HG03060 (cell line): Measurements from ENCODE around the gene PP2D1.
A peak's percentile ranks its signal among the peaks of the same experiment; 100 is the strongest.
"Not testable (repeated sequence)": the region's sequence is repeated elsewhere in the genome, so short reads cannot be mapped to it uniquely, and the experiment has no call there.

Source experiments
- ATAC-seq: cut with Tn5 transposase; IDR thresholded peaks from one replicate; pipeline ENCODE4 v1.9.1; 2021; ENCODE audit warnings: low read depth, moderate number of reproducible peaks; ENCODE audit not compliant: unreplicated experiment

PP2D1 gene

DNA sequence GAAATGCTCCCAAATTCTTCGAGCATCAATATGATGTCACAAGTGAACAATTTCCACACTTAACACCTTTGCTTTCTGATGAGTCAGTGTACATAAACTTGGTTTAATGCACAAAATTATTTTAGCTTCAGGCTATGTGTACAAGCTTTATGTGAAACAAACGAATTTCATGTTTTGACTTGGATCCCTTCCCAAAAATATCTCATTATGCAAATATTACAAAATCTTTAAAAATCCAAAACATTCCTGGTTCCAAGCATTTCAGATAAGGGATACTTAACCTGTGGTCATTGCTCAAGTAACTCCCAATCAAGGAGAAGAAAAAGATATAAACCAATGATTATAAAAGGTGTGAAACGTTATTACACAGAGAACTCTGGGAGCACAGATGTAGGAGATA lies 40.0 kb downstream of the PP2D1 start:
- no peak for ATAC-seq

DNA sequence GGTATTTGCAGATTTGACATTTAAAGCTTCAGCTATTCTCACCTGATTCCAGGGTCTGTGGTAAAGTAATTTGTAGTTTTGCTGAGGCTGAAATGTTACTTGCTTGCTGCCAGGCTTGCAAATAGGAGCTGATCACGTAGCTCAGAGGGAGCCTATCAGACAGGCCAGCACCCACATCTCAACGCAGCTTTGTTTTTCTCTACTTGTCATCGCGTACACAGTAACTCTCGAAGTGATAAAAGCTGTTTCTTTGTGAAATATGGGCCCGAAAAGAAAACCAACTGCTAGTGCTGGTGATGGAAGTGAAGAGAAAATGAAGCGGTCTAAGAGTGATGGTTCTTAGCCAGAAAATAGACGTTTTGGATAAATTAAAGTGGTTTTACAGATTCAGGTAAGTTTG lies 41.7 kb downstream of the PP2D1 start:
- no peak for ATAC-seq

DNA sequence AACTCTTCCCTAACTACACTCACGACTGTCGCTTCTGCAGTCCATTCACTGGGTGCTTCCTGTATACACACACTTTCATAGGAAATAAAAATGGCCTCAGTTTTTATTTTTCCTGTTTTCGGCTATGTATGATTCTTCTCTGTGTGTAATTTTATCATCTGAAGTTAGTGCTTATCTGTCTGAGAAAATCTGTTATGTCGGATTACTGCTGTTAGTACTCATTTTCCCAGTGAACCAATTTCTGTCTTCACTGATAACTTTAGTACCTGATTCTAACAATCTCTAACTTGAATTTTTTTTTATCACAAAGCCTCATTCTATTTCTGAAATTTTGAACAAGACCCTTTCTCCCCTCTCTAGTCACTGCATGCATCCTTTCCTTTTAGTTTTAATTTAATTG lies 44.3 kb downstream of the PP2D1 start:
- no peak for ATAC-seq

- no peak for ATAC-seq
Measured at GRCh38 chr3:19967208-19967607, 44.9 kb downstream of the PP2D1 start.

DNA sequence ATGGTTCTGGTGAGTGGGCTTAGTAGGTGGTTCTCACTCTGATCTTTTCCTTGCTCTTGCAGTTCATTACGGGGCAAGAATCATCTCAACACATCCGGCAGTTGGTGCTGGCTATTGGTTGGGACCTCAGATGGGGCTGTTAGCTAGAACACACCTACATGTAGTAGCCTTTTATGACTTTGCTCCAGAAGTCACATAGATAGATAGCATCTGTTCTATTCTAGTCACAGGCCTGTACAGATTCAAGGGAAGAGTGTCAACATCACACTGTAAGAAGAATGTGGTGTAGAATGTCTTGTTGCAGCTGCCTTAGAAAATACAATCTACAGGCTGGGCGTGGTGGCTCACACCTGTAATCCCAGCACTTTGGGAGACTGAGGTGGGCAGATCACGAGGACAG lies 50.1 kb downstream of the PP2D1 start:
- ATAC-seq: no peak

GRCh38 chr3:19960696-19961095 lies 51.4 kb downstream of the PP2D1 start:
- ATAC-seq: no peak

- no peak for ATAC-seq
Measured at GRCh38 chr3:19959505-19959904, 52.6 kb downstream of the PP2D1 start.

DNA sequence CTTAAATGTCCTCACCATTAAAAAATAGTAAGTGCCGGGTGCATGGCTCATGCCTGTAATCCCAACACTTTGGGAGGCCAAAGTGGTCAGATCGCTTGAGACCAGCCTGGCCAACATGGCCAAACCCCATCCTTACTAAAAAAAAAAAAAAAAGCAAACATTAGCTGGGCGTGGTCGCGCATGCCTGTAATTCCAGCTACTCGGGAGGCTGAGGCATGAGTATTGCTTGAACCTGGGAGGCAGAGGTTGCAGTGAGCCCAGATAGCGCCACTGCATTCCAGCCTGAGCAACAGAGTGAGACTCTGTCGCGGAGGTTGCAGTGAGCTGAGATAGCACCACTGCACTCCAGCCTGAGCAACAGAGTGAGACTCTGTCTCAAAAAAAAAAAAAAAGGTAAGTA lies 54.7 kb downstream of the PP2D1 start:
- not testable (repeated sequence) for ATAC-seq

GRCh38 chr3:19954676-19955075 lies 57.4 kb downstream of the PP2D1 start:
- no peak for ATAC-seq

DNA sequence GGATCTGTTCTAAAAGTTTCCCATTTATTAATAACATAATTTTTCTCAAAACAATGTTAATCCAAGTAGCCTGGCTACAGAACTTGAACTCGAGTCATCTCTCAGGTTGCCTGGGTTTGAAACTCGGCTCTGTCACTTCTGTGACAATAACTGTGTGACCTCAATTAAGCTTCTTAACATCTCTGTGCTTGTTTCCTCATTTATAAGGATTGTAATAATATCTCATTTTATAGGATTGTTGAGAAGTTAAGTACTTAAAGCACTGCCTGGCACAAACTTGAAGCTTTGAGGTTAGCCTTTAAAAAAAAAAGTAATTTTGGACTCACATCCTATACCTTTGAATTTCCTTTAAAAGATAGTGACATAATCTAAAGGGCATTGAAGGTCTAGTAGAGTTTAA lies 61.7 kb downstream of the PP2D1 start:
- ATAC-seq: no peak

DNA sequence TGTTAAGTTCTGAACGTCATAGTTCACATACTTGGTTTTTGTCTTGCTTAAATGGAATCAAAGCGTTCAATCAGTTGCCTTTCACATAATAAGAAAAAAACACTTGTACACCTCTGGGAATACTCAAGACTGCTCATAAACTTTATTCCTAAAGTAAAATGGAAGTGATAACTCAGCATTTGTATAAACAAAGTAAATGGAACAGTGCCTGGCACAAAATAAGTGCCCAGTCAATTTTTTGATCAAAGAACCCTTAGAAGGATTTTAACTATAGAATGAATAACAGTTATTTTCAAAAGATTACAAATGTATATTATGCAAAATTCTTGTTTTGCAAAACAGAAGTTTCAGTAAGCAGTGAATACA lies 63.9 kb downstream of the PP2D1 start:
- no peak for ATAC-seq

GRCh38 chr3:19947549-19948225 lies 64.4 kb downstream of the PP2D1 start:
- ATAC-seq: no peak

- peak; percentile 97 for ATAC-seq
Measured at GRCh38 chr3:19946832-19947548, 65.1 kb downstream of the PP2D1 start, which contains the start of gene RAB5A. TSS of gene RAB5A (plus strand) at chr3:19947097. CDS start at chr3:19950899, 3,802 bp downstream.

- peak; percentile 1 for ATAC-seq
Measured at GRCh38 chr3:19945969-19946831, 65.9 kb downstream of the PP2D1 start.

GRCh38 chr3:19945534-19945933 lies 66.5 kb downstream of the PP2D1 start:
- no peak for ATAC-seq

- no peak for ATAC-seq
Measured at GRCh38 chr3:19940643-19941042, 71.4 kb downstream of the PP2D1 start.

DNA sequence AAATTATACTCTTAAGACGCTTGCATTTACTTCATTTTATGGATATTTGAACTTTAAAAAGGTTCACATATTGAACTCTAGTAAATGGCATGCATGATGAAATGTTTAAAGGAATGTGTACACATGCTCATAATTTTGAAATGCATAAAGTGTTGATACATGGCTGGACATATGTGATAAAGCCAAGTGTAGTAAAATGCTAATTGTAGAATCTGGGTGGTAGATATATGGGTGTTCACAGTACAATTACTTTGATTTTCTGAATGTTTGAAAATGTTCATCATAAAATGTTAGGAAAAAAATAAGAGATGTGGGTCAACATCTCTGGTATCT lies 73.8 kb downstream of the PP2D1 start:
- ATAC-seq: no peak

DNA sequence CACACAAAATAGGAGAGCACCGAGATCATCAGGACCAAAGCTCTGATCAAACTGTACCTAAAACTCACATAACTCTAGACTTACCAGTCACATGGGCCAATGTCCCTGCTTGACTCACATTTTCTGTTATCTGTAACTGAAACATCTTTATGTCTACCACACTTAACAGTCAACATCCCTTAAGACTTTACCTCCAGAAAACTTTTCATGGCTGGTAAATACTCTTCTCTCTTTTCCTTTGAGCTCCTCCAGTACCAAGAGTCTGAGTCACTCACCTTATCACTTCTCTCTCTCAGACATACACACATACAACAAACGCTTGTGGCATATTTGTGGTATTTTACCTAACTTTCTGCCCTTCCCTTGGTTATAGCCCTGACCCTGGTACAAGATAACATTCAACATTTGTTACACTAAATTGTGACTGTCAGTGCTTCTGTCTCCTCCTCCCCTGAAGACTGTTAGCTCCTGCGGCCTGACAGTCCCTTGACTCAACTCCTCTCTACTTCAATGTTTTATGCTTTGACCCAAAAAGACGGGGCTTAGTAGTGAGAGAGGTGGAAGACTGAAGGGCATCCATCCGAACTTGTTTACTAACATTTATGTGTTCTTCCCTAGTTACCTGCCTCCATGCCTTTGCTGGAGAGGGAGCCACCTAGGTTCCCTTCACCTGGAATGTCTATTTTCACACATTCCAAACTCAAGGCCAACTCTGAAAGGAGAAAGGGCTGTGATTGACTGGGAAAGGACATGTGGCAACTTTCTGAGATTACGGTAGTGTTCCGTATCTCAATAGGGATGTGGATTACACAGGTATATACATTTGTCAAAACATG lies 74.4 kb downstream of the PP2D1 start:
- no peak for ATAC-seq
